Measurements from ENCODE around the gene ADGRG6. TPM values are rescaled to one million over a fixed set of nuclear protein-coding genes. Genes with fewer than 3 reads are reported as not detected.
A peak's percentile ranks its signal among the peaks of the same experiment; 100 is the strongest.

Gene ADGRG6
- total and polyA plus RNA-seq, 2 donors (not counting 3 experiments of a cell fraction or from before 2014, with no cell fraction given) = 99.3 to 166 TPM

DNA sequence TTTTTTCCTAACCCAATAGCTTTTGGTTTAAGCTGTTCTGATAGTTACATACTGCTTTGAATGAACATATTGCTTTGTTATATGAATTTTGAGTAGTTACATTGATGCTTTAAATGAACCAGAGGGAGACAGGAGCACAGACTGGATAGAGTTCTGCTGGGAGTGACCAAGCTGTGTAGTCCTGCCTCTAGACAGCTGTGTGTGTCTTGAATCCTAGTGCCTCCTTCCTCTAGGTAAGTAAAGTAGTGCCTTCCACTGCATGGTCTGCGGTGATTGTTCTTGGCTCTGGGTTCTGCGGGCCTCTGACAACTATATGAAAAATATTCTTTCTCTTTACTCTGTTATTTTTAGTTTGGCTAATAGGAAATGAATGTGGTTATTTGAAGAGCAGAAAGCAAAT, 46.0 kb upstream of the ADGRG6 start:
- Histone ChIP-seq H3K79me2 (ENCODE audit: control insufficient read depth, insufficient read depth, low read length) (no peaks in the 10 kb centered on the region), H3K9me1 (replicated peaks; ENCODE audit: control insufficient read depth, extremely low read depth, insufficient read depth, low read length) (no peaks in the 10 kb centered on the region), H3K36me3 (ENCODE audit: control insufficient read depth in 2 of 2, extremely low read depth in 1 of 2, insufficient read depth in 2 of 2, low read length in 2 of 2) (no peaks in the 10 kb centered on the region), H2AFZ (ENCODE audit: low read depth, low read length) (no peak overlapping the region), H3K4me2 (ENCODE audit: insufficient read depth, low read length) (no peak overlapping the region), H3K4me1 (ENCODE audit: control insufficient read depth, extremely low read depth, insufficient read depth, low read length) (no peaks in the 10 kb centered on the region), H3K27ac (ENCODE audit: insufficient read depth, low read depth, low read length) (no peak overlapping the region), H3K9ac (replicated peaks; ENCODE audit: extremely low read depth, insufficient read depth, low read length) (no peak overlapping the region), H3K4me3 (replicated peaks in 1 of 3; ENCODE audit: insufficient read depth in 1 of 3, low read depth in 1 of 3, low read length in 3 of 3) (no peak overlapping the region), H3K9me3 (replicated peaks; ENCODE audit: control insufficient read depth, insufficient read depth, low read length) (no peaks in the 10 kb centered on the region), H4K20me1 (replicated peaks; ENCODE audit: control insufficient read depth, extremely low read depth, insufficient read depth, low read length) (no peaks in the 10 kb centered on the region), H3K27me3 (ENCODE audit: control insufficient read depth in 2 of 2, insufficient read depth in 2 of 2, low read length in 2 of 2) (no peaks in the 10 kb centered on the region)
- ChIA-PET POLR2A (no interaction called here), CTCF (interaction anchor here (0.5 to 2.2 kb wide), 3 partner anchors 23 to 73 kb away, joined by 3 to 7 read pairs (median 4); no protein-coding TSS in a partner anchor)
- FAIRE-seq (peak; percentile 8), DNase-seq (ENCODE audit: low read depth, low spot score) (peak; percentile 6)
- dilution Hi-C loops (cut with MboI; ENCODE audit: extremely low pct_ligation_motif_present, low sequenced_read_pairs) = no loop called here
- TF ChIP-seq, protein P1, sequence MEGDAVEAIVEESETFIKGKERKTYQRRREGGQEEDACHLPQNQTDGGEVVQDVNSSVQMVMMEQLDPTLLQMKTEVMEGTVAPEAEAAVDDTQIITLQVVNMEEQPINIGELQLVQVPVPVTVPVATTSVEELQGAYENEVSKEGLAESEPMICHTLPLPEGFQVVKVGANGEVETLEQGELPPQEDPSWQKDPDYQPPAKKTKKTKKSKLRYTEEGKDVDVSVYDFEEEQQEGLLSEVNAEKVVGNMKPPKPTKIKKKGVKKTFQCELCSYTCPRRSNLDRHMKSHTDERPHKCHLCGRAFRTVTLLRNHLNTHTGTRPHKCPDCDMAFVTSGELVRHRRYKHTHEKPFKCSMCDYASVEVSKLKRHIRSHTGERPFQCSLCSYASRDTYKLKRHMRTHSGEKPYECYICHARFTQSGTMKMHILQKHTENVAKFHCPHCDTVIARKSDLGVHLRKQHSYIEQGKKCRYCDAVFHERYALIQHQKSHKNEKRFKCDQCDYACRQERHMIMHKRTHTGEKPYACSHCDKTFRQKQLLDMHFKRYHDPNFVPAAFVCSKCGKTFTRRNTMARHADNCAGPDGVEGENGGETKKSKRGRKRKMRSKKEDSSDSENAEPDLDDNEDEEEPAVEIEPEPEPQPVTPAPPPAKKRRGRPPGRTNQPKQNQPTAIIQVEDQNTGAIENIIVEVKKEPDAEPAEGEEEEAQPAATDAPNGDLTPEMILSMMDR (IDR thresholded peaks at IDR 0.05; ENCODE audit: extremely low read depth in 1 of 2, insufficient read depth in 1 of 2, low read depth in 1 of 2, low read length in 2 of 2) = no peak
- TF ChIP-seq POLR2A (IDR thresholded peaks at IDR 0.05; ENCODE audit: low read depth, low read length) (no peak), POLR2AphosphoS5 (IDR thresholded peaks at IDR 0.05; ENCODE audit: insufficient read depth, low read depth, low read length) (no peak), JUN (IDR thresholded peaks at IDR 0.05; ENCODE audit: borderline replicate concordance, insufficient read depth, insufficient read length, low read depth) (no peak), EZH2 (IDR thresholded peaks at IDR 0.05; ENCODE audit: borderline replicate concordance, low read depth, low read length, severe bottlenecking) (no peak), MYC (IDR thresholded peaks at IDR 0.05; ENCODE audit: low read depth, low read length) (no peak), FOS (IDR thresholded peaks at IDR 0.05; ENCODE audit: borderline replicate concordance, insufficient read depth, low read length) (no peak), GATA2 (IDR thresholded peaks at IDR 0.05; ENCODE audit: insufficient read depth, insufficient read length, low read depth, low read length) (no peak)
- TF ChIP-seq, protein P2, sequence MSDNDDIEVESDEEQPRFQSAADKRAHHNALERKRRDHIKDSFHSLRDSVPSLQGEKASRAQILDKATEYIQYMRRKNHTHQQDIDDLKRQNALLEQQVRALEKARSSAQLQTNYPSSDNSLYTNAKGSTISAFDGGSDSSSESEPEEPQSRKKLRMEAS (IDR thresholded peaks at IDR 0.05; ENCODE audit: insufficient read depth, insufficient read length) = no peak
- intact Hi-C loops (cut with micrococcal nuclease) = no loop called here
- BruUV-seq (replicated peaks) = no TSS peak

All from endothelial cell of umbilical vein (primary cell).